ENCODE measurements around the gene UNC119.

The UNC119 gene

GRCh38 chr17:28519236-28519635 lies 33.2 kb downstream of the UNC119 start:
- DNase-seq = no peak

GRCh38 chr17:28518578-28518977 lies 33.8 kb downstream of the UNC119 start:
- DNase-seq = no peak

- no peak for DNase-seq
These were observed 34.3 kb downstream of the UNC119 start for GRCh38 chr17:28518132-28518531.

GRCh38 chr17:28515518-28515917 lies 36.9 kb downstream of the UNC119 start:
- no peak for DNase-seq

GRCh38 chr17:28514561-28515002 lies 37.8 kb downstream of the UNC119 start:
- DNase-seq = peak; percentile 10

GRCh38 chr17:28513476-28513875 lies 38.9 kb downstream of the UNC119 start:
- no peak for DNase-seq

- DNase-seq = no peak
These were observed 40.5 kb downstream of the UNC119 start for GRCh38 chr17:28511858-28512461.

- DNase-seq = no peak
These were observed 42.6 kb downstream of the UNC119 start for GRCh38 chr17:28509789-28510188.

GRCh38 chr17:28508211-28508724 lies 44.2 kb downstream of the UNC119 start:
- no peak for DNase-seq

- no peak for DNase-seq
These were observed 44.7 kb downstream of the UNC119 start for GRCh38 chr17:28507567-28508203.

GRCh38 chr17:28506763-28507487 lies 45.5 kb downstream of the UNC119 start:
- DNase-seq = no peak

GRCh38 chr17:28505986-28506665 lies 46.3 kb downstream of the UNC119 start, which contains the start of gene FOXN1:
FOXN1 (plus strand) TSS chr17:28506348; CDS start chr17:28523970, 17,622 bp downstream.
- no peak for DNase-seq

- no peak for DNase-seq
These were observed 49.0 kb downstream of the UNC119 start for GRCh38 chr17:28503420-28503819.

- DNase-seq = no peak
These were observed 50.8 kb downstream of the UNC119 start for GRCh38 chr17:28501421-28502284.

- DNase-seq = no peak
These were observed 51.6 kb downstream of the UNC119 start for GRCh38 chr17:28500712-28501379.

- DNase-seq = no peak
These were observed 52.6 kb downstream of the UNC119 start for GRCh38 chr17:28499684-28500357.

GRCh38 chr17:28499364-28499664 lies 53.1 kb downstream of the UNC119 start:
- no peak for DNase-seq

GRCh38 chr17:28498652-28499363 lies 53.6 kb downstream of the UNC119 start:
- DNase-seq = no peak

GRCh38 chr17:28497931-28498330 lies 54.5 kb downstream of the UNC119 start:
- DNase-seq = peak; percentile 64
